Activated CD8-positive, alpha-beta memory T cell treated with anti-CD3 and anti-CD28 coated beads, Interleukin-2, amount 10 ng/mL, durations not matched to agents 7 days and 5 days (primary cell): Measurements from ENCODE around the gene ARHGAP29. TPM values are rescaled to one million over a fixed set of nuclear protein-coding genes. Genes with fewer than 3 reads are reported as not detected.

Experiments used
- ATAC-seq: fragments of 150-1000 bp; cut with Tn5 transposase; one replicate; pipeline ENCODE4 v1.10.0; 2021; ENCODE audit warnings: moderate library complexity
- CTCF ChIA-PET: fragments of 350-600 bp; sonication (Branson Sonifier 250); formaldehyde crosslinking; loops from one replicate; lab custom pipeline; 2021; ENCODE audit warnings: antibody characterized with exemption; lab: Charles Lee
- DNase-seq: peaks from one replicate; pipeline ENCODE4 v3.0.0-alpha.2; 2020
- H3K27ac Mint-ChIP-seq: one replicate; pipeline ENCODE4 v1.8.0; 2021; ENCODE audit warnings: mild to moderate bottlenecking, mixed read lengths
- H3K27me3 Mint-ChIP-seq: one replicate; pipeline ENCODE4 v1.8.0; 2021; ENCODE audit warnings: mixed read lengths
- H3K36me3 Mint-ChIP-seq: one replicate; pipeline ENCODE4 v1.8.0; 2021; ENCODE audit warnings: mild to moderate bottlenecking, mixed read lengths
- H3K4me1 Mint-ChIP-seq: one replicate; pipeline ENCODE4 v1.8.0; 2021; ENCODE audit warnings: mixed read lengths
- H3K4me3 Mint-ChIP-seq: one replicate; pipeline ENCODE4 v1.8.0; 2021; ENCODE audit warnings: mild to moderate bottlenecking, moderate library complexity, mixed read lengths
- H3K9me3 Mint-ChIP-seq: one replicate; pipeline ENCODE4 v1.8.0; 2022; ENCODE audit warnings: low read depth, mixed read lengths
- total RNA-seq, 2 experiments: library from RNA; stranded (reverse); gene quantifications; one replicate each; pipeline ENCODE4 v1.2.3, GENCODE V29; 2021

The ARHGAP29 gene
- total RNA-seq, 2 experiments from 2014 or later: not detected

GRCh38 chr1:94254073-94254810 lies 16.9 kb upstream of the ARHGAP29 start:
- CTCF ChIA-PET: no interaction called here
- peaks cover 10% of the 10 kb centered on the region for H3K27me3 Mint-ChIP-seq
- DNase-seq: no peak
- no peak for ATAC-seq
- H3K9me3 Mint-ChIP-seq: no peaks in the 10 kb centered on the region
- no peak overlapping the region for H3K27ac Mint-ChIP-seq
- H3K4me1 Mint-ChIP-seq: no peaks in the 10 kb centered on the region
- no peak overlapping the region for H3K4me3 Mint-ChIP-seq
- H3K36me3 Mint-ChIP-seq: no peaks in the 10 kb centered on the region

- H3K27ac Mint-ChIP-seq: no peak overlapping the region
- ATAC-seq: no peak
- no peaks in the 10 kb centered on the region for H3K4me1 Mint-ChIP-seq
- H3K36me3 Mint-ChIP-seq: no peaks in the 10 kb centered on the region
- CTCF ChIA-PET: no interaction called here
- peaks cover 16% of the 10 kb centered on the region for H3K27me3 Mint-ChIP-seq
- no peak overlapping the region for H3K4me3 Mint-ChIP-seq
- no peaks in the 10 kb centered on the region for H3K9me3 Mint-ChIP-seq
- DNase-seq: no peak
Observed at GRCh38 chr1:94253456-94254017, 16.2 kb upstream of the ARHGAP29 start.

DNA sequence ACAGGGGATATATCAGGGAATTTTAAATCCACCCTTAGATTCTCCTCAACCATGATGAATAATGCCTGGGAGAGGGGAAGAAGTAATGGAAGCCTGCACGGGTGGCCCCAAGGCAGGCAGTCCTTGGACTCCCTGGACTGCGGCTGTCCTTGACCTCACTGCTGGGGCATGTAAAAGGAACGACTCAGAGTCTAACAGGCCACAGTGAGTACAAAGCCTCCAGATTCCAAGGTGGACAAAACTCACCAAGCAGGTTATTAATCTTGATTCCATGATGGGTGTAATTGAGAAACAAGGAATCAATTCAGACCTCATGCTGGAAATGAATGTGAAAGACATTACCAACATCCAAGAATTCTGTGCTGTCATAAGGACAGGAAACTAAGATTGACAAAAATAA lies 13.0 kb upstream of the ARHGAP29 start:
- CTCF ChIA-PET: no interaction called here
- ATAC-seq (no peak), DNase-seq (no peak)
- Mint-ChIP-seq H3K36me3 (peaks cover 1% of the 10 kb centered on the region), H3K9me3 (no peaks in the 10 kb centered on the region), H3K4me3 (no peak overlapping the region), H3K27ac (no peak overlapping the region), H3K4me1 (peaks cover 9% of the 10 kb centered on the region), H3K27me3 (peaks cover 41% of the 10 kb centered on the region)

- no peak overlapping the region for H3K4me3 Mint-ChIP-seq
- CTCF ChIA-PET: no interaction called here
- peaks cover 1% of the 10 kb centered on the region for H3K36me3 Mint-ChIP-seq
- DNase-seq (no peak), ATAC-seq (no peak)
- H3K4me1 Mint-ChIP-seq: peaks cover 9% of the 10 kb centered on the region
- H3K9me3 Mint-ChIP-seq: no peaks in the 10 kb centered on the region
- peaks cover 48% of the 10 kb centered on the region for H3K27me3 Mint-ChIP-seq
- no peak overlapping the region for H3K27ac Mint-ChIP-seq
Observed at GRCh38 chr1:94248956-94249688, 11.7 kb upstream of the ARHGAP29 start.

DNA sequence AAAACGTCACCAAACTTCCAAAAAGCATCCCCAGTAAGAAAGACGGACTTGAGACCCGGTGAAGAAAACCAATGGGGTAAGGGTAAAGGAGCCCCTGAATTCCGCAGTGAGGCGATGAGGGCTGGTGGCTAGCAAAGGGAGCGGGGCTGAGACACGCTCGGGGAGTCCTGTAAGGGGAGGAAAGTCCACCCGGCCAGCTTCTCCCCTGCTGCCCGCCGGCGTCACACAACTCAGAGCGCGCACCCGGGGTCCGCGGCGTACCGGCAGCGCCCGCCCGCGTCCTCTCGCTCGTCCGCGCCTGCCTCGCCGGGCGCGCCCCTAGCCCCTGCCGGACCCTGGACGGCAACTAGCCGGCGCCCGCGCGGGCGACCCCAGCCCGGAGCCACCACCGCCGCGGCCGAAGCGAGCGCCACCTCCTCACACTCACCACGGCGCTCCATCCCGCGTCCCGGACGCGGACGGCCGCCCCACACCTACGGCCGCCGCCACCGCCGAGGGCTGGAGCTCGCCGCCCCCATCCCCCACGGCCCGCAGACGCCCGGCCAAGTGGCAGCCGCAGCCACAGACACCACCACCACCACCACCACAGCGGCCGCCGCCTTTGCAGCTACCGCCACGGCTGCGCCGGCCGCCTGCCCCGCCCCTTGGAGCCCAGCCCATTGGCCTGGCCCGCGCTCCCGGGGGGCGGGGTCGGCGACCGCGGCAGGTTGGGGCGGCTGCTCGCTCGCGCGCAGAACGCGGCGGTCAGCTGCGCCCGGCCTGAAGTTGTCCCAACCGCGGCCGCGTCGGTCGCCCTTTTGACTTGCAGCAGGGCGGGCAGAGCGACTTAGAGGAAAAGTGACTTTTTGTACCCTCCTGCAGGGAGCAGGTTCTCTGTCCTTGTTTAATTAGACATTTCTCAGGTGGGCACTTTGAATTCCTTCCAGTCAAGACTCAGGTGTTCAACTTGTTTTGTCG lies 10.0 kb upstream of the ARHGAP29 start:
- peak overlapping the region; percentile 53 for H3K4me3 Mint-ChIP-seq
- H3K4me1 Mint-ChIP-seq: peaks cover 9% of the 10 kb centered on the region
- DNase-seq (no peak), ATAC-seq (peak; percentile 45)
- peaks cover 61% of the 10 kb centered on the region for H3K27me3 Mint-ChIP-seq
- no peak overlapping the region for H3K27ac Mint-ChIP-seq
- CTCF ChIA-PET: no interaction called here
- H3K9me3 Mint-ChIP-seq: peaks cover 2% of the 10 kb centered on the region
- H3K36me3 Mint-ChIP-seq: peaks cover 2% of the 10 kb centered on the region

DNA sequence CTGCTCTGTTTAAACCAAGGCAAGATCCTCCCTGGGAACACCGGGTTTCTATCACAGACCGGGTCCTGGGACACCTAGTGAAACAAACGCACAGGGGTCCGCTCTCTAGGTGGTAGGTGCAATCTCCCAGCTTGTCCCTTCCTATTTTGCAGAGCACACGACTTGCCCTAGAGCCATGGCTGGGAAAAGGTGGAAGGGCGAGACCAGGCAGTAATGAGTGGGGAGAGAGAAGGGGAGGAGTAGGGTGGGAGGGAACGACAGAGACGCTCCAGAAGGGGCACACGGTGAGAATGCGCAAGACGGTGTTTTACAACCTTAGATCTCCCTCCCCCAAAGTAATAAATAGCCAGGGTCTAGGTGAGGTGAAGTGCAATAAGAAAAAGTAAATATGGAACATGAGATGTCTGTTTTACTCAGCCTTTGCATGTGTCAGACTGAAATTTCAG lies 9.3 kb upstream of the ARHGAP29 start:
- ATAC-seq: no peak
- peak overlapping the region; percentile 53 for H3K4me3 Mint-ChIP-seq
- peaks cover 9% of the 10 kb centered on the region for H3K4me1 Mint-ChIP-seq
- H3K27me3 Mint-ChIP-seq: peaks cover 64% of the 10 kb centered on the region
- CTCF ChIA-PET: no interaction called here
- H3K27ac Mint-ChIP-seq: no peak overlapping the region
- H3K36me3 Mint-ChIP-seq: peaks cover 2% of the 10 kb centered on the region
- peaks cover 2% of the 10 kb centered on the region for H3K9me3 Mint-ChIP-seq
- DNase-seq: no peak

DNA sequence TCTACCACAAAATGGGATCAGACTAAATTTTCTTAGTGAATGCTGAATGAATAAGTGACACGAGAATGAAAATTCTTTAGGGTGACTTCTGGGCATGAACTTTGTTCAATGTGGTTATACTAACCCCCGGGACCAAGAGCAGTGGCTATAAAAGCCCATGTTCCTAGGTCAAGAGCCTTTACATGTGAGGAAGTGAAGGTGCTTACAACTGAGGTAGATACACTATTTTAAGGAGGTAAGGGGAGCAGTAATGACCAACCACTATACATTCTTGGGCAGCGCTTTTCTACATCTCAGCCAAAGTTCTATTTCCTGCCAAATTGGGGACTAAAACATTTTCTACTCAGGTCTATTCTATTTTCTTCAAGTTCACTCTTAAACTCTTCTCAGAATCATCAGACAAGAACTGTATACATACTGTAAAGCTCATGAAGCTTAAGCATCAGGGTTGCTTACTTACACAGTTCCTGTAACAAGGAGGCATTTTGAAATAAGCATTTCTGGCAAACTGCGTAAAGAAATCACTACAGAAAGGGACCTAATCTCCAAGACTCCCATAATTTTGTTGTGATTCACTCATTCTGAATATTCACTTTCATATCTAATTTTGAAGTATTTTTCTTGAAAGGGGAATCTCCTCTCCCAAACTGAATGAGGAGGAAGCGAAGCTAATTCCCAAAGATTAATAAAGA lies 8.5 kb upstream of the ARHGAP29 start:
- DNase-seq (no peak), ATAC-seq (no peak)
- Mint-ChIP-seq H3K4me3 (no peak overlapping the region), H3K27ac (no peak overlapping the region), H3K36me3 (peaks cover 2% of the 10 kb centered on the region), H3K9me3 (peaks cover 2% of the 10 kb centered on the region), H3K27me3 (peaks cover 68% of the 10 kb centered on the region), H3K4me1 (peaks cover 9% of the 10 kb centered on the region)
- CTCF ChIA-PET: no interaction called here

DNA sequence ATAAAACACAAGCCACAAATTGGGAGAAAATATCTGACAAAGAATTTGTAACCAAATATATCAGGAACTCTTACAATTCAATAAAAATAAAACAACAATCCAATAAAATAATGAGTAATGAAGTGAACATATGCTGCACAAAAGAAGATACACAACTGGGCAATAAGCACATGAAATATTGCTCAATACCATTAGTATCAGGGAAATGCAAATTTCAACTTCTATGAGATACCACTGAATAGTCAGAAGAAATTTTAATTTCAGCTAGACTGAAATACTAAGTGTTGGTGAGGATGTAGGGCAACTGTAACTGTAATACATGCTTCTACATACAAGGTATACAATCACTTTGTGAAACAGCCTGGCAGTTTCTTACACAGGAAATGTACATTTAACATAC lies 7.4 kb upstream of the ARHGAP29 start:
- Mint-ChIP-seq H3K4me1 (peaks cover 9% of the 10 kb centered on the region), H3K9me3 (peaks cover 2% of the 10 kb centered on the region), H3K27me3 (peaks cover 74% of the 10 kb centered on the region), H3K4me3 (no peak overlapping the region), H3K36me3 (peaks cover 2% of the 10 kb centered on the region), H3K27ac (no peak overlapping the region)
- CTCF ChIA-PET: no interaction called here
- ATAC-seq: no peak
- DNase-seq: no peak

DNA sequence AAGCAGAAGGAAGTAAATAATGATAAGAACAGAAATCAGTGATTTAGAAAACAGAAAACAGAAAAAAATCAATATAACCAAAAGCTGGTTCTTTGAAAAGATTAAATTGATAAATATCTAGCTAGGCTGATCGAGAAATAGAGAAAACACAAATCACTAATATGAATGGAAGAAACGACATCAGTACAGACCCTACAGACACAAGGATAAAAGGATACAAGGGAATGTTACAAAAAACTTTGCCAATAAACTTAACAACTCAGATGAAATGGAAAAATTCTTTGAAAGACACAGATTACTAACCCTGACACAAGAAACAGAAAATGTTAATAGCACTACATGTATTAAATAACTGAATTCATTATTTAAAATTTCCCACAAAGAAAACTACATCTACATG lies 6.3 kb upstream of the ARHGAP29 start:
- Mint-ChIP-seq H3K4me1 (peaks cover 9% of the 10 kb centered on the region), H3K9me3 (peaks cover 2% of the 10 kb centered on the region), H3K36me3 (peaks cover 2% of the 10 kb centered on the region), H3K27ac (no peak overlapping the region), H3K27me3 (peaks cover 78% of the 10 kb centered on the region), H3K4me3 (no peak overlapping the region)
- ATAC-seq (no peak), DNase-seq (no peak)
- CTCF ChIA-PET: no interaction called here

DNA sequence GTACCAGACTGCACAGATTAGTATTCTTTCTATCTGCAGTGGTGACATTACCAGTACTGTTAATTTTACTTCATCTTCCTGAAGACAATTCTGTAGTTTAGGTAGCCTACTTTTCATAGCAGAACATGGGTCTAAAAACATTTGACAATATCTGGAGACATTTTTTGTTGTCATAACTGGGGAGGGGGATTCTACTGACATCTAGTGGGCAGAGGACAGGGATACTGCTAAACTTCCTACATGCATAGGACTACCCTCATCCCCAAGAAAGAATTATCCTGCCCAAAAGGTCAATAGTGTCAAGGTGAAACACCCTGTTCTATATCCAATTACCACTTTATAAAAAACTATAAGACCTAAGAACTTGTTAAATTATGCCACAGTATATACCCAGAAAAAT lies 3.4 kb upstream of the ARHGAP29 start:
- H3K36me3 Mint-ChIP-seq: peaks cover 3% of the 10 kb centered on the region
- no peak overlapping the region for H3K4me3 Mint-ChIP-seq
- DNase-seq: no peak
- H3K4me1 Mint-ChIP-seq: peaks cover 6% of the 10 kb centered on the region
- CTCF ChIA-PET: no interaction called here
- H3K27me3 Mint-ChIP-seq: peaks cover 81% of the 10 kb centered on the region
- H3K27ac Mint-ChIP-seq: no peak overlapping the region
- ATAC-seq: no peak
- peaks cover 2% of the 10 kb centered on the region for H3K9me3 Mint-ChIP-seq

DNA sequence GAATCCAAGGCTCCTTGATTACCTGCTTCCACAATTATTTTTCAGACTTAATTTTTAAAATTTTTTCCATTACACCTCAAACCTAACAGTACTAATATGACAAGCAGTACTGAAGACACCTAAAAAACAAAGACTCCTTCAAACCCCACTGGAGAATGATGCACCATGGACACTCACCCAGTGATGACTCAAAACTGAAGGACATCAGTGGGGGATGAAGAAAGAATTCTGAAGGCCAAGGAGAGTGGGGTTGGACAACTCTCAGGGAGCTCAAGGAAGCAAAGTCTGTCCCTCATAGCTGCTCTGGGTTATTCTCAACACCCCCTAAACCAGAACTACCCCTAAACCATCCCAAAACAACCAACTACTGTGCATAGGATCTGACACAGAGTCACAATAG lies 2.4 kb upstream of the ARHGAP29 start:
- DNase-seq (no peak), ATAC-seq (no peak)
- Mint-ChIP-seq H3K4me1 (peaks cover 6% of the 10 kb centered on the region), H3K27me3 (peaks cover 81% of the 10 kb centered on the region), H3K27ac (no peak overlapping the region), H3K4me3 (no peak overlapping the region), H3K36me3 (peaks cover 3% of the 10 kb centered on the region), H3K9me3 (peaks cover 2% of the 10 kb centered on the region)
- CTCF ChIA-PET: no interaction called here

- Mint-ChIP-seq H3K27me3 (peaks cover 80% of the 10 kb centered on the region), H3K9me3 (peaks cover 2% of the 10 kb centered on the region), H3K36me3 (peaks cover 3% of the 10 kb centered on the region), H3K4me1 (peaks cover 6% of the 10 kb centered on the region), H3K27ac (no peak overlapping the region), H3K4me3 (no peak overlapping the region)
- CTCF ChIA-PET: no interaction called here
- ATAC-seq (no peak), DNase-seq (no peak)
Observed at GRCh38 chr1:94239051-94239450, 1.7 kb upstream of the ARHGAP29 start.
